ENCODE measurements around the gene TCEAL5.
"Not testable (repeated sequence)": the region's sequence is repeated elsewhere in the genome, so short reads cannot be mapped to it uniquely, and the experiment has no call there.

TCEAL5 gene

GRCh38 chrX:103233263-103233662, 43.3 kb downstream of the TCEAL5 start:
- DNase-seq, result no peak

- DNase-seq, result not testable (repeated sequence)
These were observed 50.6 kb downstream of the TCEAL5 start for GRCh38 chrX:103225918-103226317.

All from central memory CD4-positive, alpha-beta T cell (primary cell).